HFFc6 (cell line): ENCODE results near the gene LSAMP. TPM values are rescaled to one million over a fixed set of nuclear protein-coding genes. Genes with fewer than 3 reads are reported as not detected.

Experiments used
- DNase-seq: peaks from one replicate; pipeline ENCODE4 v3.0.0-alpha.2; 2018
- H3K27ac Mint-ChIP-seq: 2 replicates; pipeline ENCODE4 v1.8.0; 2020; ENCODE audit warnings: mild to moderate bottlenecking, mixed read lengths
- H3K27me3 Mint-ChIP-seq: 2 replicates; pipeline ENCODE4 v1.8.0; 2021; ENCODE audit warnings: mild to moderate bottlenecking, moderate library complexity, mixed read lengths; ENCODE audit not compliant: insufficient read depth
- H3K36me3 Mint-ChIP-seq: 2 replicates; pipeline ENCODE4 v1.8.0; 2021; ENCODE audit warnings: low read depth, mixed read lengths
- H3K4me1 Mint-ChIP-seq: 2 replicates; pipeline ENCODE4 v1.8.0; 2020; ENCODE audit warnings: low read depth, mixed read lengths
- H3K4me3 Mint-ChIP-seq: 2 replicates; pipeline ENCODE4 v1.8.0; 2020; ENCODE audit warnings: mild to moderate bottlenecking, moderate library complexity, mixed read lengths
- H3K9me3 Mint-ChIP-seq: 2 replicates; pipeline ENCODE4 v1.8.0; 2020; ENCODE audit warnings: mild to moderate bottlenecking, mixed read lengths
- total RNA-seq, 6 experiments: library from RNA; stranded (reverse); fragmentation: NEBNext Ultra II Directional; extraction: Animal tissue kit (Norgen Biotek cat#: 25700); gene quantifications; 2 replicates in 1 of 6; 3 replicates in 5 of 6; pipeline ENCODE4 v1.2.3, GENCODE V29; 2021
- TF ChIP-seq, protein P1 (sequence below): fragments of 200-600 bp; sonication (generic); IDR thresholded peaks from 2 replicates; pipeline ENCODE4 v1.5.0; 2021; ENCODE audit warnings: antibody characterized with exemption, mild to moderate bottlenecking

Gene LSAMP
- total RNA-seq, 6 experiments from 2014 or later = not detected

- no peaks in the 10 kb centered on the region; the same call in 1 of the 2 replicates for H3K9me3 Mint-ChIP-seq
- H3K4me1 Mint-ChIP-seq = no peaks in the 10 kb centered on the region
- no peaks in the 10 kb centered on the region for H3K27me3 Mint-ChIP-seq
- TF ChIP-seq, protein P1, sequence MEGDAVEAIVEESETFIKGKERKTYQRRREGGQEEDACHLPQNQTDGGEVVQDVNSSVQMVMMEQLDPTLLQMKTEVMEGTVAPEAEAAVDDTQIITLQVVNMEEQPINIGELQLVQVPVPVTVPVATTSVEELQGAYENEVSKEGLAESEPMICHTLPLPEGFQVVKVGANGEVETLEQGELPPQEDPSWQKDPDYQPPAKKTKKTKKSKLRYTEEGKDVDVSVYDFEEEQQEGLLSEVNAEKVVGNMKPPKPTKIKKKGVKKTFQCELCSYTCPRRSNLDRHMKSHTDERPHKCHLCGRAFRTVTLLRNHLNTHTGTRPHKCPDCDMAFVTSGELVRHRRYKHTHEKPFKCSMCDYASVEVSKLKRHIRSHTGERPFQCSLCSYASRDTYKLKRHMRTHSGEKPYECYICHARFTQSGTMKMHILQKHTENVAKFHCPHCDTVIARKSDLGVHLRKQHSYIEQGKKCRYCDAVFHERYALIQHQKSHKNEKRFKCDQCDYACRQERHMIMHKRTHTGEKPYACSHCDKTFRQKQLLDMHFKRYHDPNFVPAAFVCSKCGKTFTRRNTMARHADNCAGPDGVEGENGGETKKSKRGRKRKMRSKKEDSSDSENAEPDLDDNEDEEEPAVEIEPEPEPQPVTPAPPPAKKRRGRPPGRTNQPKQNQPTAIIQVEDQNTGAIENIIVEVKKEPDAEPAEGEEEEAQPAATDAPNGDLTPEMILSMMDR = no peak
- H3K27ac Mint-ChIP-seq = no peak overlapping the region
- no peak for DNase-seq
- no peaks in the 10 kb centered on the region for H3K36me3 Mint-ChIP-seq
- no peak overlapping the region for H3K4me3 Mint-ChIP-seq
These were observed 546.5 kb downstream of the LSAMP start for GRCh38 chr3:115898656-115899410.

GRCh38 chr3:115891006-115891636 is 554.2 kb downstream of the LSAMP start:
- no peaks in the 10 kb centered on the region; the same call in 1 of the 2 replicates for H3K27me3 Mint-ChIP-seq
- H3K9me3 Mint-ChIP-seq = no peaks in the 10 kb centered on the region; the same call in 1 of the 2 replicates
- TF ChIP-seq, protein P1 = no peak
- H3K4me3 Mint-ChIP-seq = no peak overlapping the region
- DNase-seq = no peak
- no peak overlapping the region for H3K27ac Mint-ChIP-seq
- no peaks in the 10 kb centered on the region for H3K36me3 Mint-ChIP-seq
- no peaks in the 10 kb centered on the region for H3K4me1 Mint-ChIP-seq

DNA sequence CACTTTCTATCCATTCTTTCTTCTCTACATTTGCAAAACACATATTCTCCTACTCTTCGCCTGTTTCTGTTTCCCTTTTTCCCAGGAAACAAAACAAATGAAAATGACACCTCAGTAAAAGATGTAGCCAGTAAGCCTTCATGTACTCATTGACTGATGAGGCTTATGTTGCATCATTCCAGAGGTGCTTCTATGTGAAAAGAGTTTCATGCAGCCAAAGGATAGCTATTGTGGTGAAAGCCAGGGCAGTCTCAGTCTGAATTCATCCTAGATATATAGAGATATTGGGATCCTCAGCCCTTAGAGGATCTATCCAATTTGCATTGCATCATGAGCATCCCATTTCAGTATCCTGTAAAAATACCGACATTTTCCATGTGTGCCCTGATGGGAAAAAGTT is 554.7 kb downstream of the LSAMP start:
- Mint-ChIP-seq H3K36me3 (no peaks in the 10 kb centered on the region), H3K4me3 (no peak overlapping the region), H3K9me3 (no peaks in the 10 kb centered on the region; the same call in 1 of the 2 replicates), H3K4me1 (no peaks in the 10 kb centered on the region), H3K27ac (no peak overlapping the region), H3K27me3 (no peaks in the 10 kb centered on the region; the same call in 1 of the 2 replicates)
- TF ChIP-seq, protein P1 = no peak
- no peak for DNase-seq

DNA sequence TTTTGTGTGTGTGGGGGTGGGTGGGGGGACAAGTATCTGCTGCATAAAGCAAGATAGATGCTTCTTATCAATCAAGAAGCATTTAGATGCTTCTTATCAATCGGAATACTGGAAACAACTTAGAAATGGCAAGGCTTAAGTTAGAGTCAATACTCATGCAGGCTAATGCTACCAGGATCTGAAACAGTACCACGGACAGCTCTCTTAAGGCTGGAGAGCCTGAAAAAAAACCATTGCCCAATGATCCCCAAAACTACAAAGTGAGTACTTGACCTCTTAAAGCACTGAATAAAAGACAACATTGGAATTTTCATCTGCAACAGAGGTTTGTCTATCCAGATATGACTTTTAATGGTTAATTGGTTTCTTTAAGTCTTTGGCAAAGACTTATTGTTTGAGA is 559.7 kb downstream of the LSAMP start:
- Mint-ChIP-seq H3K27me3 (no peaks in the 10 kb centered on the region), H3K27ac (no peak overlapping the region), H3K36me3 (no peaks in the 10 kb centered on the region), H3K4me3 (no peak overlapping the region), H3K9me3 (no peaks in the 10 kb centered on the region; the same call in 1 of the 2 replicates), H3K4me1 (no peaks in the 10 kb centered on the region)
- DNase-seq = no peak
- TF ChIP-seq, protein P1 = no peak

GRCh38 chr3:115877615-115877899 is 567.7 kb downstream of the LSAMP start:
- DNase-seq = no peak
- Mint-ChIP-seq H3K4me3 (no peak overlapping the region), H3K4me1 (no peaks in the 10 kb centered on the region), H3K27me3 (no peaks in the 10 kb centered on the region), H3K36me3 (no peaks in the 10 kb centered on the region), H3K27ac (no peak overlapping the region), H3K9me3 (no peaks in the 10 kb centered on the region; the same call in 1 of the 2 replicates)
- TF ChIP-seq, protein P1 = no peak
